NCI-H2196 (cell line): ENCODE data around the gene NTN4.
"Not testable (repeated sequence)": the region's sequence is repeated elsewhere in the genome, so short reads cannot be mapped to it uniquely, and the experiment has no call there.

ENCODE experiments used
- DNase-seq: peaks from one replicate; lab custom pipeline; 2025; ENCODE audit not compliant: unreplicated experiment; lab: John Stamatoyannopoulos, UW

NTN4 gene

DNA sequence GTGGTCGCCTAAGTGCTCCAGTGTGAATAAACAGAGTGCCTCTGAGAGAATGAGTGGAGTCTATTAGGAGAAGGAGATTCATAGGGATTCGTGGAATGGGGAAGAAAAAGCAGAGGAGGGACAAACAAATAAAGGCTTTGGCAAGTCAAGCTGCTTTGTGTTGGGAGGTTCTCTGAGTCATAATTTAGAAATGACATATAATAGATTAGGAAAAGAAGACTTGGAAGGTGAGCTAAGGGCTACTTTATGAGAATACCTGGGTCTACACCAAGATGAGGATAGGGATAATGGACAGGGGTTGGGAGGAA is 6.4 kb upstream of the NTN4 start:
- DNase-seq, result no peak

DNA sequence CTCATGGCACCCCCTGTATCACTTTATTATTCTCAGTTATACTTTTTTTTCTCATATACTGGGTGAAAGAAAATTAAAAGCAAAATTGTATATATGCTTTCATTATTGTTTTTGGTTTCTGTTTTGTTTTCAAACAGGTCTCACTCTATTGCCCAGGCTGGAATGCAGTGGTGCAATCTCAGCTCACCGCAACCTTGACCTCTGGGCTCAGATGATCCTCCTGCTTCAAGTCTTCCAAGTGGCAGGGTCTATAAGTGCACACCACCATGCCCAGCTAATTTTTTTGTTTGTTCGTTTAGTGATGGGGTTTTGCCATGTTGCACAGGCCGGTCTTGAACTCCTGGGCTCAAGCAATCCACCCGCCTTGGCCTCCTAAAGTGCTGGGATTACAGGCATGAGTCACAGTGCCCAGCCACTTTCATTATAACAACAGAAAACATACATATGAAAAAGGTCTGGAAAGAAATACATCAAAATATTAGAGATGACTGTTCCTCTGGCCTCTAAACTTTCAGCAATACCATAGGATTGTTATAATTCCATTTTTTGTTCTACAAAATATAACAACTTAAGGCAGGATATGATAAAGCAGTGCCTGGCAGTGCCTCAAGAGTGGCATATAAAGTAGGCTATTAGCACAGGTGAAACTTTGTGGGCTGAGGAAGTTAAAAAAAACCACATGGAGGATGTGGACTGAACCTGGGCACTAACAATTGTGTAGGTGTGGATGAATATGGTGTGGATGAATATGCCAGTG is 5.8 kb upstream of the NTN4 start:
- DNase-seq, result no peak

DNA sequence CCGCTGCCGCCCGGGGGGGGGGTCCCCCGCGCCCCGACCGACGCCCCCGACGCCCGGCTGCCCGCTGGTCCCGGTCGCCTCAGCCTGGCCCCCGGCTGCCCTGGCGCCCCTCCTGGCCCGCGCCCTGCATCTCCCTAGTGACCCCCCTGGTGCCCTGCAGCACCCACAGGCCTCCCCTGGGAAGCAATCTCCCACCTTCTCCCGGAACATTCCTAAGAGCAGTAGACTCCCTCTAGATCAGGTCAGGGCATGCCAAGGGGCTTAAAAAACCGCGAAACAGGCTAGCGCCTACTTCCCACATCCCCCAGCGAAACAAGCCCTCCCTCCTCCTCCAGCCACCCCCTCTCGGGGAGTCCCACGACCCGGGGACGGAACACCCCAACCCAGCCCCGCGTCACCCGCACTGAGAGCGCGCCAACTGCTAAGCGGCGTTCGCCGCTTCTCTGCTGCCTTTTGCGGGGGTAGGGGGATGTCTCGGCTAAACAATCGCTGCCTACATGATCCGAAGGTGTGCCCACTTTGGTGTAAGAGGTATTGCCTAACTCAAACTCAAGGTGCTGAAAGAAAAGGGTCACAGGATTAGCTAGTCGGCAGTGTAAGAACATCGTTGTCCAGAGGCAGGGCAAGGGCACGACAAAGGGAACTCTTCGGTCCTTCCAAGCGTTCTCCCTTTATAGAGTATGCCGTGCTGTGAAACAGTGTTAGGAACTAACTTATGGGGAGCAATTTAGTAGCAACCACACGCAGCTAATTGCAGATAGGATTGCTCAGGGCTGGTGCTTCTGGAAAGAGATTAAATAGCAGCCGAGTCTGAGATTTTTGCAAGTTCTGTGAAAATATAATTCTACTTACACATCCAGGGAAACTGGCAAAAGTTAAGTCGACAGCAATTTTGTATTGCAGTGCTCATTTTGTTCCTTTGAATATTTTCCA is 619 bp upstream of the NTN4 start:
- DNase-seq, result no peak

DNA sequence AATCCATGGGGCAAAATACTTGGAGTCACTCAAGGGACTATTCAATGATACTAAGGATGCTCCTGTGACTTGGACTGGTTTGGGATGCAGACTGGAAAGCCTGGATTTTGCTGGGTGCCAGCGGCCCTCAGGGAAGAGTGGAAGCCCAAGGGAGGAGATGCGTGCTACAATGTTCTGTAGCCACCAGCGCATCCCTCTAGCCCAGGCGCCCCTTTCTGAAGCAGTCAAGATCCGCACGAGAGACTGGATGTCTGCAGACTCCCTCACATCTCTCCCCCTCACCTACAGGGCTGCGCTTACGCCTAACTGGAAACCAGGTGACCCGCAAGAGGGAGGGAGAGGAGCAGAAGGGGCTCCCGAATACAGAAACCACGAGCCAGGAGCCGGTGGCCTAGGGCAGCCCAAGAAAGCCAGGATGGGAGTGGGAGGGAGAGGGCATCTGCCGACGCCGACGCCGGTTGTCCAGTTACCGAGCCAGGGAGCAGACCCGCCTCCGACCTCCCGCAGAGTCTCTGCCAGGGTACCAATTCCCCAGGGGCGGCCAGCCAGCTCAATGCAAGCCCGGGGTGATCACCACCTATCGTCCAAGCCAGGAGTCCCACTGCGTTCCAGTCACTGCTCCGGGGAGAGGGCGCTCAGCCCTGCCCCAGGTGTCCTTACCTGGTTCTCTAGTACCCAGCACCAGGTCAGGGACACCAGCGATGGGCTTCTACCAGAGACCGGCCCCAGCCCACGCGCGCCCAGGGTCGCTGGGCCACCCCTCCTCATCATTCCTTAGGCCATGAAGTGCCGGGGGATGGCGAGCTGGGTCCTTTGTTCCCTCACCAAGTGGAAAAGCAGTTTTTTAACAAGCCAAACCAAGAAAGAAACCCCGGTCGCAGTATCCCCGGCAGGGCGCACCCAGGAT is 1.2 kb downstream of the NTN4 start:
- no peak for DNase-seq

DNA sequence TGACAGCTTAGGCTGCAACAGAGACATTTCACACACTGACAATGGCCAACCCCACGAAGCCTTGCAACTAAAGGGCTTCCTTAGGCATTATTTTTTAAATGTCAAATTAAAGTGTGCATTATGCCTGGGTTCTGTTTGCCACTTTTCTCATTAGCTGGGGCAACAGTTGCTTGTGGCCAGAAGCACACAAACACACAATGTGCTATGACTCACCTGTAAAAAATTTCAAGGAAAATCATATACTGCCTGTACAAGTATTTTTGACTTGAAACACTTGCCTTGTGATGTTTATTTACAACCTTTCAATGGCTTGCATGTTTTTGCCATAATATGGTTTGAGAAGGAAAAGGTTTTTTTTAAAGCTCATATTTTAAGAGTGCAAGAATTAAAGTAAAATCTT is 1.9 kb downstream of the NTN4 start:
- DNase-seq, result no peak

DNA sequence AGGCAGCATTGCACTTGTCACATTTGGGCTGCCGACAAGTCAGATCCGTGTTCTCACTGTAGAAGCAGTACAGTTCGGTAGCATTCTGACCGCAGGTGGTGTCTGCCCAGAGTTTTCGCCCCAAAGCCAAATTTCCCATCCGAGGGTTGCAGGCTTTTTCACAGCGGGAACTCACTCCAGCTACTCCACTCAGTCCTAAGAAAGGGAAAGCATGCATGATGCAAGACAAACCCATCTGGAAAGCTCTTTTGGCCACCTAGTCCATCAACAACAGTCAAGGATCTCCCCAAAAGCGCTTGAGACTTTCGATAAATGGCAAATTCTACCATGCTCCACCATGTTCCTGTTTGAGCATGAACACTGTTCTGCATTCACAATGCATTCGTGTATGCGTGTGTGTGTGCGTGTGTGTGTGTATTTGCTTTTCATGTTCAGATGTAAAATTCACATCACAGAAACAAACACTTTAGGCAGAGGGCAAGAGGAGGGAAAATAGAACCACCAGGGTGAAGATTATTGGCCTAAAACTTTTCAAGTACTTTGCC is 3.2 kb downstream of the NTN4 start:
- no peak for DNase-seq

DNA sequence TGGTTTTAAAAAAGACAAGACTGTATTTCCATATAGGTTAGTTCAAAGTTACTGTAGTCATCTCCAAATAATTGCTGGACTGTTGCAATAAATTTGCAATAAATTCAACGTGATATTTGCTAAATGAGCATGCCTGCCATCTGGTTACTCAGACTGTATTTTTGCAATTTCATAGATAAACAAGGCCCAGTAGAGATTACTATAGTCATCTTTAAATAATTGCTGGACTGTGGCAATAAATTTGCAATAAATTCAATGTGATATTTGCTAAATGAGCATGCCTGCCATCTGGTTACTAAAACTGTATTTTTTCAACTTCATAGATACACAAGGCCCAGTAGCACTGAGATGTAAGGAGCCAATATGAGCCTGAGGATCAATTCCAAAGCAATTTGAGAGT is 5.6 kb downstream of the NTN4 start:
- no peak for DNase-seq

DNA sequence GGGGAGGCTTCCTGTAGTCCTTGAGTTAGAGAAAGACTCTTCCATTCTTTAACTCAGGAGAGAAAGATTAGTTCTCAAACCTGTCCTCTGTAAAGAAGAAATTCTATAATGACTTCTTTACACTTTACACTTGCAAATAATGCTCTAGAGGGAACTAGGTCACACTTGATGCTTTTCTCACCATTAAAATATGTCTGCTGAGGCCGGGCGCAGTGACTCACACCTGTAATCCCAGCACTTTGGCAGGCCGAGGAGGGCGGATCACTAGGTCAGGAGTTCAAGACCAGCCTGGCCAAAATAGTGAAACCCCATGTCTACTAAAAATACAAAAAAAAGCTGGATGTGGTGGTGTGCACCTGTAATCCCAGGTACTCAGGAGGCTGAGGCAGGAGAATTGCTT is 6.3 kb downstream of the NTN4 start:
- no peak for DNase-seq

DNA sequence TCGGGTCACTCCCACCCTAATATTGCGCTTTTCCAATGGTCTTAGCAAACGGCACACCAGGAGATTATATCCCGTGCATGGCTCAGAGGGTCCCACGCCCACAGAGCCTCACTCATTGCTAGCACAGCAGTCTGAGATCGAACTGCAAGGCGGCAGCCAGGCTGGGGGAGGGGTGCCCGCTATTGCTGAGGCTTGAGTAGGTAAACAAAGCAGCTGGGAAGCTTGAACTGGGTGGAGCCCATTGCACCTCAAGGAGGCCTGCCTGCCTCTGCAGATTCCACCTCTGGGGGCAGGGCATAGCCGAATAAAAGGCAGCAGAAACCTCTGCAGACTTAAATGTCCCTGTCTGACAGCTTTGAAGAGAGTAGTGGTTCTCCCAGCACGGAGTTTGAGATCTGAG is 15.1 kb downstream of the NTN4 start:
- DNase-seq, result not testable (repeated sequence)

DNA sequence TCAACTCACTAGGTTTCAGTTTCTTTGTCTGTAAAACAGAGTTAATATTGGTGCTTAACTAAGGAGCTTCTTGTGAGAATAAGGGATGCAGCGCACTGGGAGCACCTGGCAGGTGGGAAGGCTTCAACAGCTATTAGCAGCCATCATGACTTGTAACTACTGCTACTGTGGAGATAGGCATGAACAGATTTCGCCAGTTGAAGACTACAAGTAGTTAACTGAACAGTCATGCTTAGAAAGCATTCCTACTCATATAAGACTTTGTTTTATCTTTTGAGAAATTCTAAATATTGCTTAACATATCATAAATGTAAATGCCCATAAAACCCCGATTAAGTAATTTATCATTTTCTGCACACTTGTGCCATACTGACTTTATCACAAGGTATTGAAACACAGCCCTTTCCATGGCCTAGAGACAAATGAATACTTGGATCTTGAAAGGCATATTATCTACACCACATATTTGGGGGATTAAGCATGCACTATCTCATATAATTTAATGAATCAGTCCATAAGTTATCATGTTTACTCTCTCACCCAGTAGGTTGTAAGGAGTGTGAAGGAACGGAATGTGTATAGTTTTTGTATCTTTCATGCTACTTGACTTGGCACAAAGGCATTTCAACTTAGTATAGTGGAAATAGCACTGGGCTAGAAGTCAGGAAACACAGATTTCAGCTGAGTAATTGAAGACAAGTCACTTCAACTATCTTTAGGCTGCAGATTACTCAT is 16.1 kb downstream of the NTN4 start:
- DNase-seq, result no peak

- no peak for DNase-seq
Measured at GRCh38 chr12:95773320-95773719, 17.2 kb downstream of the NTN4 start.

- no peak for DNase-seq
Measured at GRCh38 chr12:95767703-95768102, 22.9 kb downstream of the NTN4 start.

- DNase-seq, result no peak
Measured at GRCh38 chr12:95766356-95767019, 24.1 kb downstream of the NTN4 start.

DNA sequence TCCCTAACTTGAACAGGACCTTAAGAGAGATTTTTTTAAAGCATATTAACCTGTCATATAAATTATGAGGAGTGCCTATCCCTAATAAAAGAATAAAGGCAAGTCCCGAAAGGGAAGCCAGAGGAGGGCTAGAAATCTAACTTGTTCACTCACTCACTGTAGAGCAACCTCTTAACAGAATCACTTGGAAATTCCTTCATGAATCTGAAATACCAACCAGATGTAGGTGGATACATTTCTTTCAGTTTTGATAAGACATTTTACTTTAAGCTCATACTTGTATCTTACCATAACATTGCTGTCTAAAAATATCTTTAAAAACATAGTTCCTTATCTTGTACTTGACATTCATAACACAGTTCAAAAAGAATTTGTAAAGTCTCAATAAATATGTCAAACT is 25.7 kb downstream of the NTN4 start:
- no peak for DNase-seq

GRCh38 chr12:95763809-95764253 is 26.7 kb downstream of the NTN4 start:
- no peak for DNase-seq

DNA sequence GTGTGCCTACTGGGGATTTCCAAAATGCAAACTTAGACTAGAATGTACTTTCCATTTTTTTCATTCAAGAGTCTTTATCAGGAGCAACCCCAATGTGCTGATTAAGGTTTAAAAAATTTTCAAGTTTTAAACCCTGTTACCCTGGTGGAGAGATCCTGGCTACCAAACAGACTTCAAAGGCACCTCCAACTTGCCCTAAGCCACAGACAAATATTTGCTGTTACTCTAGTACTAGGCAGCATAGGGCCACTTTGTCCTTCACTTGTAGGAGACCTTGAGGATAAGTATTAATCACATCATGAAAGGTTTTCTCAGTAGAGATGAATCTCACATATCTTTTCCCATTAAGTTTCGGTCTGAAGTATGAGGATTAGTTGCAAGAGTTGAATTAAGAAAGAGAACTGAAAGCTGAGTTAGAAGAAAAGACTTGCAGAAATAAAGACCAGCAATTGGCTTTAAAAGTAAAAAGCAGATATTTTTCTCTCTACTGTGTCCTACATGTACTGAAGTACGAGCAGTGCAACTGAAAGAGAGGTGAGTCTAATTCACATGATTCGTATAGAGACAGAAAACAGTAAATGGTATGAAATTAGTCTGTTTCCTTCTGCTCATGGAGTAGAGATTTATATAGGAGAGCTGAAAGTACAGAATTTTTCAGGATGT is 28.3 kb downstream of the NTN4 start:
- DNase-seq, result no peak

GRCh38 chr12:95760371-95760770 is 30.2 kb downstream of the NTN4 start:
- DNase-seq, result no peak

DNA sequence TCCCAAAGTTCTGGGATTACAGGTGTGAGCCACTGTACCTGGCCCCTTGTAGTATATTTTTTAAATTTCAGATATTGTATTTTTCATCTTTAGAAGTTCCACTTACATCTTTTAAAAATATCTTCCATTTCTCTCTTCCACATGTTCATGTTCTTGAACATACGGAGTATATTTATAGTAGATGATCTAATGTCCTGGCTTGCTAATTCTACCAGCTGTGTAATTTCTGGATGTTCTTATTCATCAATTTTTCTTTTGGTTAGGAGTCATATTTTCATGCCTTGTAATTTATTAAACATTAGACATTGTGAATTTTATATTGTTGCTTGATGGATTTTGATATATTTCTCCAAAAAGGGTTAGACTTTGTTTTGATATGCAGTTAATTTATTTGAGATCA is 30.8 kb downstream of the NTN4 start:
- DNase-seq, result no peak

DNA sequence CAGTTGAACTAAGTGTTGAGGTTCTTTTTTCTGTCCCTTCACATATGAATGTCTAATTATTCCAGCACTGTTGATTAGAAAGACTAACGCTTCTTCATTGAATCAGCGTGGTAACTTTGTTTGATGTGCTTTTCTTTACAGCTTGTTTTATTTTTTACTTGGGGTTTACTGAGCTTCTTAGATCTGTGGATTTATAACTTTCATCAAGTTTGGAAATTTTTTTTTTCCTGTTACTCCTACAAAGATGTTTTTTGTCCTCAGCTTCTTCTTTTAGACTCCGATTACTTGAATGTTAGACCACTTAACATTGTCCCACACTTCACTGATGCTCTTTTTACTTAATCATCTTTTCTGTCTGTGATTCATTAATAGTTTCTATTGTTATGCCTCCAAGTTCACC is 31.5 kb downstream of the NTN4 start:
- DNase-seq, result no peak
